Prostate gland (tissue), 2 donors: ENCODE measurements around the gene NIT1.

Experiments
- CTCF ChIP-seq, 4 experiments: fragments of 200-600 bp in 2 of 4; fragments of 450-650 bp in 2 of 4; sonication (generic) in 2 of 4; IDR thresholded peaks; 1 replicate in 3 of 4; 2 replicates in 1 of 4; pipeline ENCODE4 v1.5.1; 2016 to 2019; ENCODE audit warnings: antibody characterized with exemption in 4 of 4, mild to moderate bottlenecking in 2 of 4, moderate library complexity in 2 of 4
- POLR2AphosphoS5 ChIP-seq: sonication (generic); formaldehyde crosslinking; IDR thresholded peaks from one replicate; pipeline ENCODE4 v1.6.1; 2017; ENCODE audit warnings: antibody characterized with exemption

DNA sequence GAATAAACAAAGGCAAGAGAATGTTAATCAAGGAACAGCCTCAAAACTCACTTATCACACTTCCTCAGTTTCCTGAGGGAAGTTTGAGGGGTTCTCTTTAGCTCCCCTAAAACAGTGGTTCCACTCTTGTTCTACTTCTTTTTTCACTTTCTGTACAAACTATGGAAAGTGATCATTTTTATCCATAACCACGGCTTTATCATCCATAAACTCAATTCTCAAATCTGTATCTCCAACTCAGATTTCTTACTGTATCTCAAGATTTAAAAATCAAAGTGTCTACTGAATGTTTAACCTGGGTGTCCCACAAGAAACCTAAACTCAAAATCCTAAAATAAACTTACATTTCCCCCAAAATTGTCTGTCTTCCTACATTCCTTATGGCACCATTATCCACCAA is 4.0 kb upstream of the NIT1 start:
- TF ChIP-seq POLR2AphosphoS5 (no peak), CTCF (IDR thresholded peaks at IDR 0.05) (no peak)
